GM18502 (cell line): ENCODE results near the gene CD44.

Experiments
- ATAC-seq: cut with Tn5 transposase; IDR thresholded peaks from one replicate; pipeline ENCODE4 v1.9.1; 2021; ENCODE audit warnings: mild to moderate bottlenecking; ENCODE audit not compliant: unreplicated experiment, poor library complexity

CD44 gene

DNA sequence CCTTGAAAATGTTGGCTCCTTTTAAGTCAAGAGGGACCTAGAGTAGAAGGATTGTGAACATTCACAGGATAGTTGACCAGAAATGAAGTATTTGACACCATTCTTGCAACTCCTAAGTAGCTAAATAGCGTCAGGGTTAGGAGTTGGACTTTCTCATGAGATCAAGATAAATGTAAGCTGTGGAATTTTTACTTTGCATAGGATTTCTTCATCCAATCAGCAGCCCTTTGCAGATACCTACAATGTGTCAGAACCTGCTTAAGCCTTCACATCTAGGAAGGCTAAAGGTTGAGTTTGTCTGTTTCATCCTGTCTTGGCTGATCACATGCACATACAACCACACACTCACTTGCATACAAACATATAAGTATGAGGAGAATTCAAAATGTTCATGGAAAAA is 32.3 kb downstream of the CD44 start:
- no peak for ATAC-seq

DNA sequence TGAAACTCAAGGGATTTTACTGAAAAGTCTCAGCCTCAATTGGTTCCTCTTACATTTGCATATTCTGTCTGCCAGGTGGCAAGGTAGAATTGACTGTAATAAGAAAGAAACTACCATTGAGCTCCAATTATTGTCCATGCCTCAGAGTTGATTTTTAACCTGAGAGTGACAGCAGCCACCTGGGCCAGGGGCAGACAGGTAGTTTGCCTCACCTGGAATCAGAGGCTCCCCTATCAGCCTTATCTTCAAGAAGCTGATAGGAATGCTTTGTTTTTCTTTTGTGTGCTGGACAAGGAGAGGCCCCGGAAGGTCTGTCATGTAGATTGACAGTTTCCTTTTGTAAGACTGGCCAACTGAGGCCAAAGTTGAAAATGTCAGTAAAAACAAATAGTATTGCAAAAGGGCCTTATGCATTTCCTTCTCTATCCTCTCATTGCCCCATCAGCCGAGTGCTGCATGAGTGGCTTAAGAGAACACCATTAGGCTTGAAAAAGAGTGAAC is 34.1 kb downstream of the CD44 start:
- ATAC-seq = peak; percentile 62

DNA sequence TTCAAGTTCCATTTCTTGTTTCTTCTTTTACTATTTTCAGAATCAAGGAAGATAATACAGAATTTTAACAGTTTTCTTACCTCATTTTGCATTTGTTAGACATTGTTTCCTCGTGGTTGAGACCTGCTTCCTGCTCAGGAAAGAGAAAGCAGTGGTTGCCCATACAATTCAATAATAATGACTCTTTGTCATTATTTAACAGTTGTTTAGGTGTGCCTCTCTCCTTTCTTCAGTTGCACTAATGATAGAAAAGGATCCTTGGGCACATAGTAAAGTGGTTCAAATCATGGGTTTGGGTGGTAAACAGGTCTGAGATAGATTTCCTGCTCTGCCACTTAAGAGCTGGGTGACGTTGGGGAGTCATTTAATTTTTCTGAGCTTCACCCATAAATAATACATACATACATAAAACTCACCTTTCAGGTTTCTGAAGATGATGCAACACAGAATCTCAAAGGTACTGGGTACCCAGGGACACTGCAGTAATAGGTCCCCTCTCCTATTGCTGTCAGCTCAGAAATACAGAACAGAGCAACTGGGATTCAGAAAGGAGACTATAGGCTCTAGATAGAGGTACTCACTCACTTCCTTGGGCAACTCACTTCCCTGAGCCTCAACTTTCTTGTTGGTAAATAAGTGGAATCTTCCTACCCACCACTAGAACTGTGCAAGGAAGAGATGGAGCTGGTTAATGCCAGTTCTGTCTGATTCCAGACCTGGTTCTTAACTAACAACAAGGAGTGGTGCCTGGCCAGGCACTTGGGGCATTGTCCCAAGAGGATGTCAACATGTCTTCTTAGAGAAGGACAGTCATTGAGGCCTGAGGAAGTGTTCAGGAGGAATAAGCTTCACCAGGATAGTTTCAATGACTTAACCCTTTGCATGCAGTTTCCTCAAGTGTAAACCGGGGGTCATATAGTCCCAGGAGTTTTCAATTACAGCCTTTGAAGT is 34.9 kb downstream of the CD44 start:
- ATAC-seq = peak; percentile 25

DNA sequence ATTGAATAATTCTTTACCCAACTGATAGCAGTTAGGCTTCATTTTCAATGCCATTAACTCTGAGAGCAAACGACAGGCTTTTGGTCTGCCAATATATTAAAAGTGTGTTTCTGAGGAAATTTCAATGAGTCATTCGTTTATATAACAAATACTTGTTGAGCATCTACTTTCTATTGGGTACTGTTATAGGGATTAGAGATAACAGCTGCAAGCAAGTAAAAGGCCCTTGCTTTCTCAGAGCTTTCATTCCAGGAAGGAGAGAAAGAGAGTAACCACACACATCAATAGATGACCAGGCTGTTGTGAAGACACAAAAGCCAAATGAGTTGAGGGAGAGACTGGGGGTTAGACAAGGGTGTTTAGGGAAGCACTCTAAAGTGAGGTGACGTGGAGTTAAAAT is 35.7 kb downstream of the CD44 start:
- ATAC-seq = no peak

DNA sequence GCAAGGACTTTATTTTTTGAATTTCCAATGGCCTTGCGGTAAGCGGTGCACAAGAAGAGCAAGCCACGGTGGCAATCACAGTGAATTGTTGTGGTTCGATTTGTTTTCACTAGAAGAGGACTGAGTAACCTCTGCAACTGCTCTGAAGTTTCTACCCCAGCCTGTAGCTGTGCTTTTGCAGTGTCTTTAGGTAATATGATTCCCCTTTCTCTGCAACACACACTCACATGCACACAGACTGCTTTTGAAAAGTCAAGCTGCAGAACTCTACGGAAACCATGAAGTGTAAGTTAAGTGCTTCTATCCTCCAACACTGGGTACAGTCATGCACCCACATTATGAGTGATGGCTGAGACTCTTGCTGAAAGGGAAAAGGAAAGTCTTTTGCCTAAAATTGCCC is 38.4 kb downstream of the CD44 start:
- ATAC-seq = no peak

DNA sequence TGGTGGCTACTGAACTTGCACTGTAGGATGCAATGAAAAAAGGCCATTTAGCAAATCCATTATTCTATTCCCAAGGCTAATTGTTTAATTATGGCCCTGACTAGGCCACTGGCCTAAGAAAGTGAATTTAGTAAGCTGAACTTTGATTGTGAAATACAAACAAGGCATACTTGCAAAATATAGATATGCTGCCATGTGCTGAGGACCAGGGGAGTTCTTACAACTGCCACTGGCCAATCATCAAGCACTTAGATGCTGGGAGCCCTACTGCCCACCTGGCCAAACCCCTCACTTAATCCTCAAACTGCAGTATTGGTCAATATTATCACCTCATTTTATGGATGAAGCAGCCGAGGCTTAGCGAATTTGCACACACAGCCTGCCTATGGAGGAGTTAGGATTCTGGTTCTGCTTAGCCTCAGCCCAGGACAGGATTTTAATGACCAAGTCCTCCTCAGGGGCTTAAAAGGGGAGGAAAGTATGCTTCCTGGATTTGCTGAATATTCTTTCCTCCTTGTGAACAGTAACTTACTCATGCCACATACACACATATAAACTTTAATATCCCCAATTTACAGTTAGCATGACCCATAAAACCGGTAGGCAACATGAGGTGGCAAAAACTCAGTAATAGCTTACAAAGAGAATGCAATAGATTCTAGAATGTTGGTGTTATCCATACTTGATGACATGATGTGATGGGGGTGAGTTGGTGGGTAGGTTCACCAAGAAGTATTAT is 39.3 kb downstream of the CD44 start:
- ATAC-seq = no peak

DNA sequence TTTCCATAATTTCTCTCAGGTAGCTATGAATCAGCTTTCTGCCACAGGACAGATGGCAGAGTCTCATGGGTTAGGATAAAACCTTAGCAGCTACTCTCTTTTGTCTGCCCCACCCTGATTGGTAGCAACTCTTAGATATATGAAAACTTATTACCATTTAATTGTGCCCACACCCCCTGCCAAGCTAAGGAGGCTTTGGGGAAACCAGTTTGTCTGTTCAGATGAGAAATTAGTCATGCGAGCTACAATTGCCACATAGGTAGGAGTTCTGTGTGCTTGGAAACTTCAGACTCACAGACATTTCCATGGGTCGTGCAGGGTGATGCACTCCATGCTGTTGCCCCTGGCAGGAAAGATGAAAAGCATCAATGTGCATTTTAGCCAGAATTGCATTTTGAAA is 39.9 kb downstream of the CD44 start:
- no peak for ATAC-seq

DNA sequence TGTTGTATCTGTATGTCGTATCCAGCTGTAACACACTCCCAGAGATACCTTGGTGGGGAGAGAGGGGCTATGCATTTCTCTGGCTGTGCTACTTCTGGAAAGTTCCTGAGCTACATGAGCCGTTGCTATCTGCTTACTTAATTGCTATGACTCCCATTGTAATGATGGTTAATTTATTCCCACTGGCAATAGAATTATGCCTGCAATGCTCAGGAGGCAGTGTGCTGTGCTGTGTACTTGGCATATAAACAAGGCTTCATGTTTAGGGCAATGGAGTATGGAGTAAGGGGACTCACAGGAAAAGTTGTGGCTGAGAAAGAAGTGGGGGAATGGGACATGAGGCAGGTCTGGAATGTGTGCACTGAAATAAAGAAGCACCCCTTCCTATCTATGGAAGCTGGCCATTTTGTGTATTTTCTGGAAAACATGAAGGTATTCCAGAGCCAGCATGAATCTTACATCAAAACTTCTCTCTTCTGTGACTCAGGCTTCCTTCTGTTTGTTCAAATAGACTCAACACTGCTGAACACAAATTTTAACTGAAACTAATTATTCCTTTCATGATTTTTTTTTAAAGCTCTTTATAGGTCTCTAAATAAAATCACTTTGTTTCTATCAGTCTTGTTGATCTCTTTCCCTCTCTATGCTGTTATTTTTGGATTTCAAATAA is 40.6 kb downstream of the CD44 start:
- ATAC-seq = no peak

DNA sequence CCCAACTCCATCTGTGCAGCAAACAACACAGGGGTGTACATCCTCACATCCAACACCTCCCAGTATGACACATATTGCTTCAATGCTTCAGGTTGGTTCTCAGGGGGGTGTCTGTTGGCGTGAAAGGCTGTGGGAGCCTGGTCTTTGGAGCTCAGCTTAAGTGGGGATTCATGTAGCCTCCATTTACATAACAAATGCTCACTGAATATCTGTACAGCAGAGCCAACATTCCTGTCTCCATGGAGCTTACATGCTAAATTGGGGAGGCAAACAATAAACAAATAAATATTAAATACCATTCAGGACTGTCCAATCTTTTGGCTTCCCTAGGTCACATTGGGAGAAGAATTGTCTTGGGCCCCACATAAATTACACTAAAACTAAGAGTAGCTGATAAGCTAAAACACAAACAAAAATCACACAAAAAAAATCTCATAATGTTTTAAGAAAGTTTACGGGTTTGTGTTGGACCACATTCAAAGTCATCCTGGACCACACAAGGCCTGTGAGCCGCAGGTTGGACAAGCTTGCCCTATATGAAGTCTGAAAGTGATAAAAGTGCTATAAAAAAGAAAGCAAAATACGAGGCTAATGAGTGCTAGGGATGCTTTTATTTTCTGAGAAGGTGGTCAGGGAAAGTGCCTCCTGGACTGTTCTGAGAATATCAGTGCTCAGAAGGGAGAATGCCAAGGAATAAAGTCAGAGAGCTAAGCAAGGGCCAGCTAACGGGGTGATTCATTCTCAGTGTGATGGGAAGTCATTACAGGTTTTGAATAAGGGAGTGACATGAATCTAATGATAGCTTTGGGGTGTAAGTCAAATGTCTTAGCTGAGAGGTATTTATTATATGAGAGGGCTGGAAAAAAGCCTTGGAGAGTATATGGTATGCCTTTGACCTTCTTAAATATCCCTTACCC is 41.6 kb downstream of the CD44 start:
- no peak for ATAC-seq

DNA sequence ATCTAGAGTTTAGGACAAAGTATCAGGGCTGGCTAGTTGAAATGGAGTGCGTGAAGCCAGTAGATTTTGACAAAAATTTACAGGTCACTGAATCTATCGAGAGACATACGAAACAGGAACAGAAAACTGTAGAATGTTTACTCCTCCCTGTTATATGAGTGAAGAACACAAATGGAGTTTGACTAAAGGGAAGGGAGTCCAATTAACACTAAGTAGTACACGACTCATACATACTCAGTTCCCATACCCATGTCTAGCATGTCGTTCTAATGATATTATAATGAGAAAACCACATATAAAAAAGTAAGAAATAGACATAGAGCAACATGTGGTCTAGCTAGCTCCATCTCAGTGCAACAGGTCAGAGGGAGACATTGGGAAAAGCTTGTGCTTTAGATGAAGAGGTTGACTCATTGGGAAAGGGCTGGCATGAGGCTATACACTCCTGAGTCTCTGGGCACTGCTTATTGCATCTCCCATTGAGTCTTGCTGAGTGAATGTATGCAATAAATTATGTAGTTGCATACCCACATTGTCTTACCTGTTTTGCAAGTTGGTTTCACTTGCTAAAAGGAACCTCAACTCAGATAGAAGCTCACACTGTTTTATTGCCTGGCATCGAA is 43.5 kb downstream of the CD44 start:
- ATAC-seq = peak; percentile 86

DNA sequence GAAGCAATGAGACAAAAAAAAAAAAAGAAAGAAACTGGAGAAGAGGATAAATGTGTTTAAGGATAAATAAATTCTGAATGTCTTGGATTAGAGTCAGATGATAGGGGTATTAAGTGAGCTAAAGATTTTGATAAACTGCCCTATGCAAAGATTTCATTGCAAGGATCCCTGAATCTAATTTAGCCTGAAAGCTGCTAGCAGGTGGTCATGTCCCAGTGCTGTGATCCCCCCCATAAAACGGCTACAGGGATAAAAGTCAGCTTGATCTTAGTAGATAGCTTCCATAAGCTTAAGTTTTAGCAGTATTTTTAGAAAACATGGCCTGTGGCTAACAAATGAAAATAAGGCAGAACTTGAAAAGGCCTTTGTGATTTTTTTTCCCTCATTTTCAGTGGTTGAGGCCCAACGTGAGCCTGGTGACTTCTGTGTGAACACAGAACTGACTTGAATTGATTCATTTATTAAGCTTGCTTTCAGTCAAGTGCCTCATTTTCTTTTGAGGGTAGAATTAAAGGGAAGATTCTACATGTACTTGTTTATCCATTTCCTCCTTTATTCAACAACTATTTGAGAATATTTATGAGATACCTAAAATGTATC is 44.5 kb downstream of the CD44 start:
- no peak for ATAC-seq

DNA sequence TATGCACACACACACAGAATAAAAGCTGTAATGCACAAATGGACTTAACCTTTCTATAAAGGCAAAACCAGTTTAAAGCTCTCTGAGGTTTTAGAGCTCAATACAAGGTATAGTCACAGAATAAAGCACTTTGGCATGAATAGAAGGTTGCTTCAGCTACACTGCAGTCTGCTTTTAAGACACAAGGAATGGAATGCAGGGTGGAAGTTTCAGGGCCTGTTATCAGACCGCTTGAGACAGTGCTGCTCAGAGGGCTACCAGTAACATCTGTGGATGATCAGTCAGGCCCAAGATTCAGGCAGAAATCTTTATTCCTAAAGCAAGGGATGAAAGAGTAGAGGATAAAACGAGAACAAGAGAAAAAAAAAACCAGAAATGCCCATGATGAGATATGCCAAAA is 46.7 kb downstream of the CD44 start:
- ATAC-seq = no peak

DNA sequence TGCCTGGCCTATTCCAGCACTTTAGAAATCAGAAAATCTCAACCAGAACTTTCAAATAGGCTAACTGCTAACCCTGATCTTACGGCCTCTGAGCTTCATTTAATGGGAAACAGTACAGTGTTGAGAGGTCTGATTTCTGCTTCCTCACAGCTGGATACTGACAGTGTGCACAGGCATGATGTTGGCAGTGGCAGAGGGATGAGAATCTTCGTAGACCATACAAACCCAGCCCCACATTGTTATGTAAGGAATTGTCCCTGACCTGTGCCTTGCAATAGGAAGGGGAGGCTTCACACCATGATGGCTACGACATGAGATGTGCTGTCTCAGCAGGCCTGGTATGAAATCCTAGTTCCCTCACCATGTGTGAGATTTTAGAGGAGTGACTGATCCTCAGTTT is 49.0 kb downstream of the CD44 start:
- no peak for ATAC-seq

DNA sequence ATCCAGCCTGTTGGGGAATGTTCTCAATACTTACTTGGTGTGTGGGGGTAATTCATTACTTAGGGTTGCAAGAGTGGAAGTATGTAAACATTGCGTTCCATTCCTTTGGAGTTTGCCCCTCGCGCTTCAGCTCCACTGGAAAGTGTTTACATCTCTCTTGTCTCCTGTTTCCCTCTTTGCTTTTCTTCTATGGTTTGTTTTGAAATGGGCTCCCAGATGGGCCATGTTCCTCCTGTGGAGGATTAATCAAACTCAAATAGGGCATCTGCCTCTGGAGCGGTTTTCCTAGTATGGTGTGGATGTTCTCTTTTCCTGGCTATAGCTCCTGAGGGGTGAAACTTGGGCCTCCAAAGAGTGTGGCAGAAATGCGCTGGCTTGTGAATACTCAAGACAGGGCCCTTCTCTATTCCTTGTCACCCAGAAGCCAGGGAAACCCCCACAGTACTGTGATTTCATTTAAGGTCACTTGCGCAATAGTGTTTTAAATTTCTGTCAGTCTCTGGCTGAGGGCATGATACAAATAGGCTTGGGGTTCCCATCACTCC is 51.9 kb downstream of the CD44 start:
- no peak for ATAC-seq

DNA sequence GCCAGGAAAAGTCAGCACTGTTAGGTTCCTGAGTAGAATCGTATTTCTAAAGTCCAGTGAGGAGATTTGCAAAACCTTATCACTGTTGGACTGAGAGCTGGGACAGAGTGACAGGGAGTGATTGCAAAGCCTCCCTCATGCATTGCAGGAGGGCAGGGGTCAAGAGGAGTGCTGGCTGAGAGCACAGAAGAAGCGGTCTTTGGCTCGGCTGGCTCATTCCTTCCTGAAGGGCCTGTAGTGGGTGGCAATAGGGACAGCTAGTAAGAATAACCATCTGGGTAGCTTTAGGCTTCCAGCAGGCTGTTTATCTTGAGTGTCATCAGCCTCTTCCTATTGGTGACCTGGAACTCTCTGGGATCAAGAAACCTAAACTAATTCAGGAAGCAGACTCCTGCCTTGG is 53.4 kb downstream of the CD44 start:
- no peak for ATAC-seq

DNA sequence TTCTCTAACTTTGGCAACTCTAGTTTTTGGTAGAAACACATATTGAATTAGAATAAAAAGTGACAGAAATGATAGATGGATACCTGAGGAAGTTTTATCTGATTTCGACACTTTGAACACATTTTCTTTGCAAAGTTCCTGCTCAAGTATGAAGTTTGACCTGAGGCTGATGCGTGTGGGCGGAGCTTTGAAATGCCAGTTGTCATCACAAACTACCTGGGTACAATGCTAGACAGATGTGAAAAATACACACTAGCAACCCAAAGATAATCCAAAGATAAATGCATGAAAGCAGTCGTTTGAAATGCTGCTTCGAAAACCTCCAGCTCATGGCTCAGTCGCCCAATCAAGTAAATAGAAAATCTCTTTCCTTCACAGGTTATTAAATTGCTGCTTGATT is 54.8 kb downstream of the CD44 start:
- no peak for ATAC-seq

DNA sequence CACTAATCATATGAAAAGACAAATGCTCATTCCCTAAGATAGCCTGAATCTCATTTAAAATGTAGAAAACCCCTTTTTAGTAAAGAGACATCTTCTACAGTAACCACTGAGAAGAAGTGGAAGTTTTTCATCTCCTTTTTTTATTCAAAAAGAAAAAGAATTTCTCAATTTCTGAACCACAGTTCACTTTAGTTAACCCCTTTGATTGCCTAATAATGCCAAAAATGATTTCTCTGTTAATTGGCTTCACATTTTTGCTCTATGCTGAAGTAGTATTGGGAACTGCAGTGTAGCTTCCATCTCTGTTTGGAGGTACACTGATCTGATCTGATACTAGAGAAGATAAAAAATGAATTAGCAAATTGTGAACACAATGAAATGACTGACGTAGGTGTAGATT is 58.3 kb downstream of the CD44 start:
- ATAC-seq = no peak

DNA sequence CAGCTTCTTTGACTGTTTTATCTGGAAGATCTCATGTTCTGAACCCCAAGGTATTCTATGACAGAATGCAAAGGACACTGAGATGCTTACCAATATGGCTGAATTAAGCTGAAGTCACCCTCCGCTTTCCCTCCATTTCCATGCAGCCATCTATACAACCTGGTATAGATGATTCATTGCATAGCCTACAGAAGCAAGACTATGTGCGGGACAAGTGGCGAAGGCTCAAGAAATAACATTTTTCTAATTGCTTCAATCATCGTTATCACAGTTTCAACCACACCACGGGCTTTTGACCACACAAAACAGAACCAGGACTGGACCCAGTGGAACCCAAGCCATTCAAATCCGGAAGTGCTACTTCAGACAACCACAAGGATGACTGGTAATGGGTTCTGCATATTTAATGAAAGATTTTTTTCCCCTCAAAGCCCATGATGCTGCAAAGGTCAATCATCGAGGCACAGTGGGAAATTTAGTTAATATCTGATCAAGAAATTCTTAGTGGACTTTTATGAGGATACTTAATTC is 61.9 kb downstream of the CD44 start:
- ATAC-seq = no peak

DNA sequence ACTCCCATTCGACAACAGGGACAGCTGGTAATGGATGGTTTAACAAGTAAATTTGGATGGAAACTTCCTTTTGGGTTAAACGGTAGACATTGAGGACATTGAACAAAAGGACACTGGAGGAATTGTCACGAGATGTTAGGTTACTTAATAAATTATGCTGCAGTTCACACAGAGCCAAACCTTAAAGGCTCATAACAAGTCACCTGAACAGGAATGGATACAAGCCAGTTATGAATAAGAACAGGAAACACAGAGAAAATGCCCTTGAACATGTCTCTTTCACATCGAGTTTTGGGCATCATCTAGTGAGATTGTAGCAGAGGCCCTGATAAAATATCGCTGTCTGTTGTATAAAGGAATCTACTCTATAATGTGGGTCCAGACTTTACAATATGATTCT is 65.6 kb downstream of the CD44 start:
- no peak for ATAC-seq
